ENCODE measurements around the gene SEC63.

The SEC63 gene, protein sequence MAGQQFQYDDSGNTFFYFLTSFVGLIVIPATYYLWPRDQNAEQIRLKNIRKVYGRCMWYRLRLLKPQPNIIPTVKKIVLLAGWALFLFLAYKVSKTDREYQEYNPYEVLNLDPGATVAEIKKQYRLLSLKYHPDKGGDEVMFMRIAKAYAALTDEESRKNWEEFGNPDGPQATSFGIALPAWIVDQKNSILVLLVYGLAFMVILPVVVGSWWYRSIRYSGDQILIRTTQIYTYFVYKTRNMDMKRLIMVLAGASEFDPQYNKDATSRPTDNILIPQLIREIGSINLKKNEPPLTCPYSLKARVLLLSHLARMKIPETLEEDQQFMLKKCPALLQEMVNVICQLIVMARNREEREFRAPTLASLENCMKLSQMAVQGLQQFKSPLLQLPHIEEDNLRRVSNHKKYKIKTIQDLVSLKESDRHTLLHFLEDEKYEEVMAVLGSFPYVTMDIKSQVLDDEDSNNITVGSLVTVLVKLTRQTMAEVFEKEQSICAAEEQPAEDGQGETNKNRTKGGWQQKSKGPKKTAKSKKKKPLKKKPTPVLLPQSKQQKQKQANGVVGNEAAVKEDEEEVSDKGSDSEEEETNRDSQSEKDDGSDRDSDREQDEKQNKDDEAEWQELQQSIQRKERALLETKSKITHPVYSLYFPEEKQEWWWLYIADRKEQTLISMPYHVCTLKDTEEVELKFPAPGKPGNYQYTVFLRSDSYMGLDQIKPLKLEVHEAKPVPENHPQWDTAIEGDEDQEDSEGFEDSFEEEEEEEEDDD

DNA sequence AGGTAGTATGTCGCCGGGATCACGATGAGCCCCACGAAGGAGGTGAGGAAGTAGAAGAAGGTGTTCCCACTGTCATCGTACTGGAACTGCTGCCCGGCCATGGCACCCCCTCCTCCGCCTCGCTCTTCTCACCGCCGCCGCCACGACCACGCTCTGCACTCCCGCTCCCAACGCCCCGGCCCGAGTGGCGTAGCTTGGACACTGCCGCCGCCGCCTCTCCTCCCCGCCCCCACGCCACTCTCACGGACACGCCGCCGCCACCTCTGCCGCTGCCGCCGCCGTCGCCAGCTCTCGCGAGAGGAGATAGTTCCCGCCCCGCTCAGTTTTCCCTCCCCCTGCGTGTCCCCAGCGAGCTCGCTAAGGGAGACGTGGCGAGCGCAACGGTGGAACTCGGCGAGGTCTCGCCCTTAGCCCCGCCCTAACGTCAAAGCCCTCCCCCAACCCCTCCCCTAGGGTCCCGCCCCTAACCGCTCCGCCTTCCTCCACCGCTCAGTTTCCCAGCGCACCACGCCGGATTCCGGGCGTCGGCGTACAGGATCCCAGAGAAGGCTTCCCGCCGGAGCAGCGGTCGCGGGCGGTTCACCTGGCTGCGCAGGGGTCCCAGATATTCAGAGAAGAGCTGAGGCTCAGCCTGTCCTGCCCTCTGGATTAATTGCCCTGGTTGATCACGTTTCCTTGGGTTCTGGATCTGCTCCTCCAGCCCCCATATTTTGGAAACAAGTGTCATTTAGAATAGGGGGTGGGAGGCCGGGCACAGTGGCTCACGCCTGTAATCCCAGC is at the start of gene SEC63:
TSS of gene SEC63 (minus strand) at position 300 of the 780 bp plus-strand sequence. CDS start at position 101, 199 bp downstream.
- TF ChIP-seq ESRRG (CRISPR knock-in tag; IDR thresholded peaks at IDR 0.05) = no peak
- TF ChIP-seq, protein P1, sequence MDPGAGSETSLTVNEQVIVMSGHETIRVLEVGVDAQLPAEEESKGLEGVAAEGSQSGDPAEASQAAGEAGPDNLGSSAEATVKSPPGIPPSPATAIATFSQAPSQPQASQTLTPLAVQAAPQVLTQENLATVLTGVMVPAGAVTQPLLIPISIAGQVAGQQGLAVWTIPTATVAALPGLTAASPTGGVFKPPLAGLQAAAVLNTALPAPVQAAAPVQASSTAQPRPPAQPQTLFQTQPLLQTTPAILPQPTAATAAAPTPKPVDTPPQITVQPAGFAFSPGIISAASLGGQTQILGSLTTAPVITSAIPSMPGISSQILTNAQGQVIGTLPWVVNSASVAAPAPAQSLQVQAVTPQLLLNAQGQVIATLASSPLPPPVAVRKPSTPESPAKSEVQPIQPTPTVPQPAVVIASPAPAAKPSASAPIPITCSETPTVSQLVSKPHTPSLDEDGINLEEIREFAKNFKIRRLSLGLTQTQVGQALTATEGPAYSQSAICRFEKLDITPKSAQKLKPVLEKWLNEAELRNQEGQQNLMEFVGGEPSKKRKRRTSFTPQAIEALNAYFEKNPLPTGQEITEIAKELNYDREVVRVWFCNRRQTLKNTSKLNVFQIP (CRISPR knock-in tag; IDR thresholded peaks at IDR 0.05; ENCODE audit: borderline replicate concordance, low read depth) = no peak
- TF ChIP-seq BACH2 (CRISPR knock-in tag; IDR thresholded peaks at IDR 0.05; ENCODE audit: borderline replicate concordance) = no peak
- no peak for TF ChIP-seq RARB (CRISPR knock-in tag; IDR thresholded peaks at IDR 0.05)
- no peak for TF ChIP-seq TOX (CRISPR knock-in tag; IDR thresholded peaks at IDR 0.05; ENCODE audit: borderline replicate concordance)
- TF ChIP-seq, protein P2, sequence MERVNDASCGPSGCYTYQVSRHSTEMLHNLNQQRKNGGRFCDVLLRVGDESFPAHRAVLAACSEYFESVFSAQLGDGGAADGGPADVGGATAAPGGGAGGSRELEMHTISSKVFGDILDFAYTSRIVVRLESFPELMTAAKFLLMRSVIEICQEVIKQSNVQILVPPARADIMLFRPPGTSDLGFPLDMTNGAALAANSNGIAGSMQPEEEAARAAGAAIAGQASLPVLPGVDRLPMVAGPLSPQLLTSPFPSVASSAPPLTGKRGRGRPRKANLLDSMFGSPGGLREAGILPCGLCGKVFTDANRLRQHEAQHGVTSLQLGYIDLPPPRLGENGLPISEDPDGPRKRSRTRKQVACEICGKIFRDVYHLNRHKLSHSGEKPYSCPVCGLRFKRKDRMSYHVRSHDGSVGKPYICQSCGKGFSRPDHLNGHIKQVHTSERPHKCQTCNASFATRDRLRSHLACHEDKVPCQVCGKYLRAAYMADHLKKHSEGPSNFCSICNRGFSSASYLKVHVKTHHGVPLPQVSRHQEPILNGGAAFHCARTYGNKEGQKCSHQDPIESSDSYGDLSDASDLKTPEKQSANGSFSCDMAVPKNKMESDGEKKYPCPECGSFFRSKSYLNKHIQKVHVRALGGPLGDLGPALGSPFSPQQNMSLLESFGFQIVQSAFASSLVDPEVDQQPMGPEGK (CRISPR knock-in tag; IDR thresholded peaks at IDR 0.05; ENCODE audit: borderline replicate concordance) = no peak
- TF ChIP-seq ISL1 (CRISPR knock-in tag; IDR thresholded peaks at IDR 0.05) = no peak
- peak; percentile 95 for ATAC-seq

DNA sequence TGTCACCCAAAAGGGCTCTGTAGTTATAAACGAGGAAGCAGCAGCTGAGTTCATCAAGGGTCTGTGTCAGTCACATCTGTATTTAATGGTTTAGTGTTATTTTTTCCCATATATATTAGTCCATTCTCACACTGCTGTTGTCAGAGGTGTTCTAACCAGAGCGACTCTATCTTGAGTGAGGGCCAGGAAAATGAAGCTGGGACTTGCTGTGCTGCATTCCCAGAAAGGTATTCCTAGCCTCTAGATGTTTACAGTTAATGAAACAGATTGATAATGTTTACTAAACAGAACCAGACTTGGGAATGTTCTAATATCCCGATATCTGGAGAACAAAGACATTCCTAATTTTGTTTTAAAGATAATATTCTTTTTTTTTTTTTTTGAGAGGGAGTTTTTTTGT is 48.0 kb upstream of the SEC63 start:
- ATAC-seq = no peak
- TF ChIP-seq RARB (CRISPR knock-in tag; IDR thresholded peaks at IDR 0.05) (no peak), ESRRG (CRISPR knock-in tag; IDR thresholded peaks at IDR 0.05) (no peak), OSR1 (CRISPR knock-in tag; IDR thresholded peaks at IDR 0.05) (no peak), ARNTL (CRISPR knock-in tag; IDR thresholded peaks at IDR 0.05; ENCODE audit: borderline replicate concordance, low read depth) (no peak), ZNF70 (CRISPR knock-in tag; IDR thresholded peaks at IDR 0.05) (no peak), GLIS3 (CRISPR knock-in tag; IDR thresholded peaks at IDR 0.05) (no peak), PPARA (CRISPR knock-in tag; IDR thresholded peaks at IDR 0.05; ENCODE audit: borderline replicate concordance) (no peak), ZFP3 (CRISPR knock-in tag; IDR thresholded peaks at IDR 0.05) (no peak), TCF4 (CRISPR knock-in tag; IDR thresholded peaks at IDR 0.05; ENCODE audit: borderline replicate concordance) (no peak)
- TF ChIP-seq, protein P2 (CRISPR knock-in tag; IDR thresholded peaks at IDR 0.05; ENCODE audit: borderline replicate concordance) = no peak
- TF ChIP-seq, protein P3, sequence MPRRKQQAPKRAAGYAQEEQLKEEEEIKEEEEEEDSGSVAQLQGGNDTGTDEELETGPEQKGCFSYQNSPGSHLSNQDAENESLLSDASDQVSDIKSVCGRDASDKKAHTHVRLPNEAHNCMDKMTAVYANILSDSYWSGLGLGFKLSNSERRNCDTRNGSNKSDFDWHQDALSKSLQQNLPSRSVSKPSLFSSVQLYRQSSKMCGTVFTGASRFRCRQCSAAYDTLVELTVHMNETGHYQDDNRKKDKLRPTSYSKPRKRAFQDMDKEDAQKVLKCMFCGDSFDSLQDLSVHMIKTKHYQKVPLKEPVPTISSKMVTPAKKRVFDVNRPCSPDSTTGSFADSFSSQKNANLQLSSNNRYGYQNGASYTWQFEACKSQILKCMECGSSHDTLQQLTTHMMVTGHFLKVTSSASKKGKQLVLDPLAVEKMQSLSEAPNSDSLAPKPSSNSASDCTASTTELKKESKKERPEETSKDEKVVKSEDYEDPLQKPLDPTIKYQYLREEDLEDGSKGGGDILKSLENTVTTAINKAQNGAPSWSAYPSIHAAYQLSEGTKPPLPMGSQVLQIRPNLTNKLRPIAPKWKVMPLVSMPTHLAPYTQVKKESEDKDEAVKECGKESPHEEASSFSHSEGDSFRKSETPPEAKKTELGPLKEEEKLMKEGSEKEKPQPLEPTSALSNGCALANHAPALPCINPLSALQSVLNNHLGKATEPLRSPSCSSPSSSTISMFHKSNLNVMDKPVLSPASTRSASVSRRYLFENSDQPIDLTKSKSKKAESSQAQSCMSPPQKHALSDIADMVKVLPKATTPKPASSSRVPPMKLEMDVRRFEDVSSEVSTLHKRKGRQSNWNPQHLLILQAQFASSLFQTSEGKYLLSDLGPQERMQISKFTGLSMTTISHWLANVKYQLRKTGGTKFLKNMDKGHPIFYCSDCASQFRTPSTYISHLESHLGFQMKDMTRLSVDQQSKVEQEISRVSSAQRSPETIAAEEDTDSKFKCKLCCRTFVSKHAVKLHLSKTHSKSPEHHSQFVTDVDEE (CRISPR knock-in tag; IDR thresholded peaks at IDR 0.05) = no peak
- TF ChIP-seq, protein P4, sequence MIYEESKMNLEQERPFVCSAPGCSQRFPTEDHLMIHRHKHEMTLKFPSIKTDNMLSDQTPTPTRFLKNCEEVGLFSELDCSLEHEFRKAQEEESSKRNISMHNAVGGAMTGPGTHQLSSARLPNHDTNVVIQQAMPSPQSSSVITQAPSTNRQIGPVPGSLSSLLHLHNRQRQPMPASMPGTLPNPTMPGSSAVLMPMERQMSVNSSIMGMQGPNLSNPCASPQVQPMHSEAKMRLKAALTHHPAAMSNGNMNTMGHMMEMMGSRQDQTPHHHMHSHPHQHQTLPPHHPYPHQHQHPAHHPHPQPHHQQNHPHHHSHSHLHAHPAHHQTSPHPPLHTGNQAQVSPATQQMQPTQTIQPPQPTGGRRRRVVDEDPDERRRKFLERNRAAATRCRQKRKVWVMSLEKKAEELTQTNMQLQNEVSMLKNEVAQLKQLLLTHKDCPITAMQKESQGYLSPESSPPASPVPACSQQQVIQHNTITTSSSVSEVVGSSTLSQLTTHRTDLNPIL (CRISPR knock-in tag; IDR thresholded peaks at IDR 0.05; ENCODE audit: low read depth) = no peak

DNA sequence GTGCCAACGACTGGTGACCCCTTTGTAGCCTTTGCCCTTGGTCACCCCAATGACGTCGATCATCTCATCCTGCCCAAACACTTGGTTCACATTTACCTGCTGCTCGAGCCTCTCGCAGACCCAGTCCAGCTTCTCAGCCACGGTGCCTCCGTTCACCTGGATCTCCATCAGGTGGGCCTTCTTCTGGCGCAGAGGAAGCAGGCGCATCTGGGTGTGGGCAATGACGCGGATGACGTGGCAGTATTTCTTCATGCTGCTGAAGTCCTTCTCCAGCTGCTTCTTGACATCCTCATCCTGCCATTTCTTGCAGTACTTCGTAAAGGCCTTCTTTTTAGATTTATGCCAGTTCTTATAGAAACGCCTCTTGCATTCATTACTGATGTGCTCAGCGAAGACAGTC is 46.9 kb upstream of the SEC63 start:
- no peak for ATAC-seq
- TF ChIP-seq ISL1 (CRISPR knock-in tag; IDR thresholded peaks at IDR 0.05) = no peak

All from SK-N-SH treated with all-trans-retinoic acid at 6 μM for 48 hours (cell line).